Endothelial cell of umbilical vein (primary cell): ENCODE data around the gene NAALADL1. TPM values are rescaled to one million over a fixed set of nuclear protein-coding genes. Genes with fewer than 3 reads are reported as not detected.

ENCODE experiments used
- BruUV-seq: library from RNA; stranded (reverse); fragments of 400-500 nt; replicated peaks from 2 replicates; lab custom pipeline; 2021; lab: Mats Ljungman, UMichigan
- CTCF ChIA-PET: fragments of 300-600, 350-600 bp; sonication (Branson Sonifier 250); formaldehyde crosslinking; loops from one replicate; lab custom pipeline; 2021; ENCODE audit warnings: antibody characterized with exemption, inconsistent platforms; lab: Charles Lee
- POLR2A ChIA-PET: fragments of 300-600, 350-600 bp; sonication (Branson Sonifier 250); formaldehyde crosslinking; loops from one replicate; lab custom pipeline; 2021; ENCODE audit warnings: antibody characterized with exemption, inconsistent platforms; lab: Charles Lee
- DNase-seq: peaks from one replicate; pipeline ENCODE4 v3.0.0-alpha.2; 2011; ENCODE audit warnings: low read depth, low spot score
- FAIRE-seq: peaks from 2 replicates; lab custom pipeline; 2011; peaks lifted over from hg19 to GRCh38; lab: Jason Lieb, UNC
- H2AFZ ChIP-seq: 2 replicates; pipeline ENCODE4 v1.6.0; 2012; ENCODE audit warnings: low read depth, low read length, control low read depth, inconsistent platforms
- H3K27ac ChIP-seq: 2 replicates; pipeline ENCODE4 v1.5.1; 2011; ENCODE audit warnings: low read depth, mild to moderate bottlenecking, control low read depth, low read length, moderate library complexity; ENCODE audit not compliant: insufficient read depth
- H3K27me3 ChIP-seq, 2 experiments: 2 replicates each; pipeline versions ENCODE4 v1.6.0 to v1.6.1; 2011; ENCODE audit warnings: low read length in 2 of 2, mixed read lengths in 1 of 2; ENCODE audit not compliant: control insufficient read depth in 2 of 2, insufficient read depth in 2 of 2
- H3K36me3 ChIP-seq, 2 experiments: 2 replicates in 1 of 2; 3 replicates in 1 of 2; pipeline ENCODE4 v1.5.1; 2011; ENCODE audit warnings: low read length in 2 of 2, mild to moderate bottlenecking in 1 of 2, moderate library complexity in 1 of 2; ENCODE audit not compliant: control insufficient read depth in 2 of 2, insufficient read depth in 2 of 2; ENCODE audit errors: extremely low read depth in 1 of 2
- H3K4me1 ChIP-seq: 3 replicates; pipeline ENCODE4 v1.5.1; 2011; ENCODE audit warnings: mild to moderate bottlenecking, low read length; ENCODE audit not compliant: control insufficient read depth, insufficient read depth; ENCODE audit errors: extremely low read depth
- H3K4me2 ChIP-seq: 2 replicates; pipeline ENCODE4 v1.6.1; 2011; ENCODE audit warnings: low read length, control low read depth, mixed read lengths; ENCODE audit not compliant: insufficient read depth
- H3K4me3 ChIP-seq, 3 experiments: fragments of 200-600 bp in 1 of 3; sonication (generic), shearing (Covaris generic) in 1 of 3; replicated peaks in 1 of 3; 2 replicates each; pipeline ENCODE4 v1.5.1; 2011 to 2016; ENCODE audit warnings: control low read depth in 3 of 3, low read length in 3 of 3, mild to moderate bottlenecking in 2 of 3, inconsistent platforms in 1 of 3, low read depth in 1 of 3, moderate library complexity in 1 of 3; ENCODE audit not compliant: insufficient read depth in 1 of 3
- H3K79me2 ChIP-seq: 2 replicates; pipeline ENCODE4 v1.6.0; 2012; ENCODE audit warnings: low read length, inconsistent platforms; ENCODE audit not compliant: control insufficient read depth, insufficient read depth
- H3K9ac ChIP-seq: replicated peaks from 2 replicates; pipeline ENCODE3; 2011; ENCODE audit warnings: low read length, control low read depth; ENCODE audit not compliant: insufficient read depth; ENCODE audit errors: extremely low read depth
- H3K9me1 ChIP-seq: replicated peaks from 3 replicates; pipeline ENCODE4 v1.6.0; 2011; ENCODE audit warnings: mild to moderate bottlenecking, low read length; ENCODE audit not compliant: control insufficient read depth, insufficient read depth; ENCODE audit errors: extremely low read depth
- H3K9me3 ChIP-seq: replicated peaks from 2 replicates; pipeline ENCODE4 v1.5.1; 2012; ENCODE audit warnings: low read length, inconsistent platforms; ENCODE audit not compliant: control insufficient read depth, insufficient read depth
- H4K20me1 ChIP-seq: replicated peaks from 2 replicates; pipeline ENCODE3; 2011; ENCODE audit warnings: mild to moderate bottlenecking, low read length; ENCODE audit not compliant: control insufficient read depth, insufficient read depth; ENCODE audit errors: extremely low read depth
- CTCF ChIP-seq, 2 donors: IDR thresholded peaks; 1 replicate in 1 of 2; 2 replicates in 1 of 2; pipeline ENCODE4 v1.5.1; 2011; ENCODE audit warnings: low read length in 2 of 2, mild to moderate bottlenecking in 2 of 2, moderate library complexity in 2 of 2, control low read depth in 1 of 2, inconsistent platforms in 1 of 2, low read depth in 1 of 2; ENCODE audit not compliant: insufficient read depth in 1 of 2; ENCODE audit errors: extremely low read depth in 1 of 2
- EZH2 ChIP-seq: IDR thresholded peaks from 2 replicates; pipeline ENCODE4 v1.6.1; 2012; ENCODE audit warnings: borderline replicate concordance, low read depth, mild to moderate bottlenecking, moderate library complexity, low read length, inconsistent platforms; ENCODE audit not compliant: severe bottlenecking
- FOS ChIP-seq: IDR thresholded peaks from 2 replicates; pipeline ENCODE4 v1.6.1; 2011; ENCODE audit warnings: mild to moderate bottlenecking, low read length, moderate library complexity, borderline replicate concordance; ENCODE audit not compliant: insufficient read depth
- GATA2 ChIP-seq: IDR thresholded peaks from 2 replicates; pipeline ENCODE4 v1.7.0; 2011; ENCODE audit warnings: low read depth, mild to moderate bottlenecking, moderate library complexity, mixed read lengths, low read length; ENCODE audit not compliant: insufficient read length, insufficient read depth
- JUN ChIP-seq: IDR thresholded peaks from 2 replicates; pipeline ENCODE4 v1.6.1; 2011; ENCODE audit warnings: borderline replicate concordance, low read depth; ENCODE audit not compliant: insufficient read length, insufficient read depth
- MAX ChIP-seq: IDR thresholded peaks from 2 replicates; pipeline ENCODE4 v1.6.1; 2011; ENCODE audit not compliant: insufficient read depth, insufficient read length
- MYC ChIP-seq: IDR thresholded peaks from one replicate; pipeline ENCODE4 v1.6.1; 2011; ENCODE audit warnings: mild to moderate bottlenecking, low read depth, low read length
- POLR2A ChIP-seq: IDR thresholded peaks from 2 replicates; pipeline ENCODE4 v1.6.1; 2012; ENCODE audit warnings: low read depth, mild to moderate bottlenecking, control low read depth, low read length
- POLR2AphosphoS5 ChIP-seq: IDR thresholded peaks from 2 replicates; pipeline ENCODE4 v1.6.1; 2012; ENCODE audit warnings: low read depth, mild to moderate bottlenecking, control low read depth, low read length, moderate library complexity; ENCODE audit not compliant: insufficient read depth
- dilution Hi-C: fragments of 300-500 bp; cut with MboI; formaldehyde crosslinking; loops from one replicate; pipeline ENCODE4 v1.15.0; 2019; ENCODE audit warnings: low sequenced_read_pairs; ENCODE audit not compliant: extremely low pct_ligation_motif_present
- intact Hi-C: fragments of 100-400 bp; cut with micrococcal nuclease; formaldehyde crosslinking; loops from one replicate; pipeline ENCODE4 v1.10.0; 2022
- polyA plus RNA-seq, 4 experiments: library from polyadenylated mRNA; depleted of rRNA in 3 of 4; stranded (reverse) in 3 of 4; unstranded in 1 of 4; fragments of >200 nt; gene quantifications; 2 replicates each; pipeline versions ENCODE4 v1.2.1 to v1.2.3, GENCODE V29; 2011 to 2012; ENCODE audit warnings: missing spikeins in 1 of 4
- total RNA-seq: library from RNA; stranded (reverse); gene quantifications from 2 replicates; pipeline ENCODE4 v1.2.3, GENCODE V29; 2021

Gene NAALADL1
- total and polyA plus RNA-seq, 2 donors (not counting 3 experiments of a cell fraction or from before 2014, with no cell fraction given) = 6.8 to 13.9 TPM

GRCh38 chr11:65083134-65083833 is 24.9 kb upstream of the NAALADL1 start:
- no peaks in the 10 kb centered on the region for H3K9me3 ChIP-seq
- H4K20me1 ChIP-seq = no peaks in the 10 kb centered on the region
- no peak for DNase-seq
- H2AFZ ChIP-seq = peak overlapping the region; percentile 62
- no peaks in the 10 kb centered on the region for H3K27me3 ChIP-seq
- peaks cover 17% of the 10 kb centered on the region for H3K4me1 ChIP-seq
- FAIRE-seq = no peak
- ChIA-PET POLR2A (no interaction called here), CTCF (interaction anchor here (1.3 kb wide), 1 partner anchor 14 kb away, joined by 4 read pairs; no protein-coding TSS in a partner anchor)
- peak overlapping the region; percentile 72 for H3K4me2 ChIP-seq
- H3K9ac ChIP-seq = peak overlapping the region; percentile 96
- dilution Hi-C loops = no loop called here
- H3K9me1 ChIP-seq = no peaks in the 10 kb centered on the region
- peaks cover 8 to 15% of the 10 kb centered on the region in 2 experiments for H3K36me3 ChIP-seq
- TF ChIP-seq JUN (no peak), MYC (no peak), POLR2AphosphoS5 (no peak)
- intact Hi-C loops = no loop called here
- H3K79me2 ChIP-seq = peaks cover 37% of the 10 kb centered on the region
- peak overlapping the region; percentile 61 for H3K27ac ChIP-seq
- H3K4me3 ChIP-seq = peak overlapping the region; percentile 58 to 92 (median 81)
- TSS peak; percentile 59 for BruUV-seq

DNA sequence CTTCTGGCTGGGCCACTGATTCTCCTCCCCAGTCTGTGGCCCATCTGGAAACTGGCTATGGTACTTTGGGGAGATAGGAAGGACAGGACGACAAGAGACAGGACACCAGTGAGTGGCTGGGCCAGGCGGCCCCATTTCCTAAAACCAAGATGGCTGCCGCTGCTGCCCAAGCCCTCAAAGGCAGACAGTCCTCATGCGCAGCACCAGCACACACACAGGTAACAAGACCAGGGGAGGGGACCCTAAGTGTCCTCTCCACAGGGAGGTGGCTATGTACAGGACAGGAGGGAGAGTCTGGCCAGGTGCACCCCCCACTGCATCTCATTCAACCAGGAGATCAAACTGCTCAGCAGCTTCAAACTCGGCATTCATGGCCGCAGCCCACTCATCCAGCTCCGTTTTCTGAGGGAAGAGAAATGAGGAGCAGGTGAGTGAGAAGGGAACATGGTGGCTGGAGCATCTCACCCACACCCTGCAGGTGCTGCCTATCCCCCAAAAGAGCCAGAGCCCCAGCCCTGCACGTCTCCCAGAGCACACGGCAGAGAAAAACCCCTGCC is 20.5 kb upstream of the NAALADL1 start:
- Histone ChIP-seq H3K9me3 (no peaks in the 10 kb centered on the region), H3K36me3 (peaks cover 0 to 3% of the 10 kb centered on the region in 2 experiments), H3K27me3 (no peaks in the 10 kb centered on the region), H3K27ac (no peak overlapping the region), H3K4me2 (no peak overlapping the region), H3K9me1 (no peaks in the 10 kb centered on the region), H3K9ac (no peak overlapping the region), H4K20me1 (no peaks in the 10 kb centered on the region), H3K4me3 (no peak overlapping the region), H2AFZ (no peak overlapping the region), H3K4me1 (peaks cover 9% of the 10 kb centered on the region), H3K79me2 (peaks cover 28% of the 10 kb centered on the region)
- dilution Hi-C loops (no loop called here), intact Hi-C loops (loop anchor here (1.0 kb wide), 2 partner anchors 52 to 66 kb away; partner anchors contain the start of gene SNX15)
- ChIA-PET CTCF (no interaction called here), POLR2A (no interaction called here)
- DNase-seq = no peak
- no peak for TF ChIP-seq FOS
- TF ChIP-seq MYC = no peak
- no peak for TF ChIP-seq POLR2AphosphoS5
- no peak for TF ChIP-seq MAX
- no peak for TF ChIP-seq GATA2
- TF ChIP-seq JUN = no peak
- no peak for TF ChIP-seq CTCF (IDR thresholded peaks at IDR 0.05; ENCODE audit: extremely low read depth in 1 of 2, insufficient read depth in 1 of 2, low read depth in 1 of 2, low read length in 2 of 2)
- TF ChIP-seq EZH2 = no peak
- no peak for TF ChIP-seq POLR2A
- no TSS peak for BruUV-seq
- FAIRE-seq = no peak
